ENCODE results near the gene LINGO1.

Gene LINGO1

DNA sequence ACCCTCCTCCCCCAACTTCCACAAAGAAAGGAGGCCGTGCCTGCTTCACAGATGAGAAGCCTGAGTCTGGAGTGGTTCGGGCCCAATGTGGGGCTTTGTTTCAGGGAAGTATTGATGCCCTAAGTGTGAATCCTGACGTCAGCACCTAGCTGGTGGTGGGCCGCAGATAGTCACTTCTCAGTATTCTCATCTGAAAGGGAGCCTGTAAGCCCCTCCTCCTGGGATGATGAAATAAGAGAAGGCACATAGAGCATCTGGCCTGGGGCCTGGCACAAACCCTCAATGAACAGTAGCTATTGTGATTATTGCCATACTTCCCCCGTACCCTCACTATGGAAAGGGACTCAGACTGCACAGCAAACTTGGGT is 24.8 kb downstream of the LINGO1 start:
- TF ChIP-seq, protein P1, sequence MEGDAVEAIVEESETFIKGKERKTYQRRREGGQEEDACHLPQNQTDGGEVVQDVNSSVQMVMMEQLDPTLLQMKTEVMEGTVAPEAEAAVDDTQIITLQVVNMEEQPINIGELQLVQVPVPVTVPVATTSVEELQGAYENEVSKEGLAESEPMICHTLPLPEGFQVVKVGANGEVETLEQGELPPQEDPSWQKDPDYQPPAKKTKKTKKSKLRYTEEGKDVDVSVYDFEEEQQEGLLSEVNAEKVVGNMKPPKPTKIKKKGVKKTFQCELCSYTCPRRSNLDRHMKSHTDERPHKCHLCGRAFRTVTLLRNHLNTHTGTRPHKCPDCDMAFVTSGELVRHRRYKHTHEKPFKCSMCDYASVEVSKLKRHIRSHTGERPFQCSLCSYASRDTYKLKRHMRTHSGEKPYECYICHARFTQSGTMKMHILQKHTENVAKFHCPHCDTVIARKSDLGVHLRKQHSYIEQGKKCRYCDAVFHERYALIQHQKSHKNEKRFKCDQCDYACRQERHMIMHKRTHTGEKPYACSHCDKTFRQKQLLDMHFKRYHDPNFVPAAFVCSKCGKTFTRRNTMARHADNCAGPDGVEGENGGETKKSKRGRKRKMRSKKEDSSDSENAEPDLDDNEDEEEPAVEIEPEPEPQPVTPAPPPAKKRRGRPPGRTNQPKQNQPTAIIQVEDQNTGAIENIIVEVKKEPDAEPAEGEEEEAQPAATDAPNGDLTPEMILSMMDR (IDR thresholded peaks at IDR 0.05; ENCODE audit: low read depth, low read length) = no peak
- no peaks in the 10 kb centered on the region for H3K36me3 ChIP-seq
- no peaks in the 10 kb centered on the region for H3K27me3 ChIP-seq
- peaks cover 51% of the 10 kb centered on the region for H3K4me1 ChIP-seq
- no peaks in the 10 kb centered on the region for H3K9me3 ChIP-seq
- no peak overlapping the region for H3K4me3 ChIP-seq (ENCODE audit: low read depth, low read length)
- DNase-seq = peak; percentile 68

DNA sequence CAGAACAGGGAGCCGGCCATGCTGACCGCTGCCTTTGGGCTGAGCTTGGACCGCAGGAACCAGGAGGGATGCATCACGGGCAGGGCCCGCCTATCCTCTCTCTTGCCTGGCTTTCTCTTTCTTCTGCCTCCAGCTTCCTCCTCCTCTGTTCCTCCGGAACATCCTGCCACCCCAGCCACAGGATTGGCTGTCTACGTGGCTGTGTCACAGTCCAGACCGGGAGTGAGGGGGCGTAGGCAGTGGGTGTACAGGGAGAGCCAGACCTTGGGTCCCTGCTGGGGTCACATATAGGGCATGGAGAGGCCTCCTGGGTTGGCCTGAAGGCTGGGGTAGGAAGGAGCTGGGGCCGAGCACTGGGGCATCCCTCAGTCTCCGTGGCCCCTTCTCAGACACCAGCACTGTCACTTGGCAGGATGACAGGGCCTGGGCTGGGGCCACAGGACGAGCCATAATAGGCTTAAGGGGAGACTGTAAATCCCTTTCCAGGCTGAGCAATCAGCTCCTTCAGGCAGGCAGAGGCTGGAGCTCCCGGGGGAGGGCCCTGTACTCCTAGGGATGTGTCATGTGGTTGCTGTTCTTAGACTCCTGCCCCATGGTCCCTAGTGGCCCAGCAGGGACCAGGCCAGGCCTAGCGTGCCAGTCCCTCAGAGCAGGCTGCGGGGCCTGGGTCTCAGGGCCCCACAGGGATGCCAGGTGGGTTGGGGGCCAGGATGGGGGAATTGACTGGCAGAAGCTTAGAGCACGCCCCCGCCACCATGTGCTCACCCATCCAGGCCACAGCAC is 25.4 kb downstream of the LINGO1 start:
- TF ChIP-seq, protein P1 (IDR thresholded peaks at IDR 0.05; ENCODE audit: low read depth, low read length) = 0 out of 2 replicates have a peak, but pooled peaks have one; percentile 4
- H3K4me1 ChIP-seq = peaks cover 51% of the 10 kb centered on the region

DNA sequence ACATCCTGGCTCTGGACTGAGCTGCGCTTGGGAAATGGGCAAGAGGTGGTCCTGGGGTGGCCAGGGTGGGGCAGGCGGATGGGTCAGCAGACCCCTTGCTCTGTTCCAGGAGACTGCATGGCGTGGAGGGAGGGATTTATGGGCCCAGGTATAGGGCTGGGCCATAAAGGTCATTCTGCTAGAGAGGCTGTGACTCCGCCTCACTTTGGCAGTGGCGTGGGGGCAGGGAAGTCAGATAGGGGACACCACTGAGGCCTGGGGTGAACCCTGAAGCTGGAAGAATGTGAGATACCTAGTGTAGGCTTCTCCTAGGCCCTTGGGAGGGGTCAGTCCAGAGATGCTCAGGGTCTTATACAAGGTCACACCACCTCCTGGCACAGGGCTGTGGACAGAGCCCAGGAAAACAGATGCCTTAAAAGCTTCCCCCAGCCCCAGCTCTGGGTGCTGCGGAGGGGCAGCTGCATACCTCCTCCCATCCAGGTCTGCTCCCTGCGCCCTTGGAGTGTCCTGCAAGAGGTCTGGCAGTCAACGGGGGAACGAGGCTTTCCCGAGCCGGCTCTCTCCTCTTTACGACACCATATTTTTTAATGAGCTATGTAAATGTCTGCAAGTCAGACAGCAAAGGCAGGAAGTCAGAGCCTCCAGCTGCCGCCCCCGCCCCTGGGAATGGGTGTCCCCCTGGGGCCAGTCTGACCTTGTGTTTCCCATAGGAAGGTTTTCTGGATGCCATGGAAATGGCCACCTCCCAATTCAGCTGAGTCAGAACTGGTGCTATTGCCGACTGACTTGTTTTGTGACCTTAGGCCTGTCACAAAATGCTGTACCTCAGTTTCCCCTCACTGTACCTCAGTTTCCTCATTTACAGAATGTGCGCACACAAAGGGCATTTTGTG is 26.3 kb downstream of the LINGO1 start:
- DNase-seq = peak; percentile 70
- no peaks in the 10 kb centered on the region for H3K36me3 ChIP-seq
- peaks cover 51% of the 10 kb centered on the region for H3K4me1 ChIP-seq
- TF ChIP-seq, protein P1 (IDR thresholded peaks at IDR 0.05; ENCODE audit: low read depth, low read length) = no peak
- H3K27me3 ChIP-seq = no peaks in the 10 kb centered on the region
- no peaks in the 10 kb centered on the region for H3K9me3 ChIP-seq
- H3K4me3 ChIP-seq (ENCODE audit: low read depth, low read length) = peak overlapping the region; percentile 15

More for the DNA sequence above, 25.4 kb downstream of the LINGO1 start:
- H3K27me3 ChIP-seq = no peaks in the 10 kb centered on the region
- H3K36me3 ChIP-seq = no peaks in the 10 kb centered on the region
- H3K4me3 ChIP-seq (ENCODE audit: low read depth, low read length) = peak overlapping the region; percentile 15
- peak; percentile 93 for DNase-seq
- no peaks in the 10 kb centered on the region for H3K9me3 ChIP-seq

DNA sequence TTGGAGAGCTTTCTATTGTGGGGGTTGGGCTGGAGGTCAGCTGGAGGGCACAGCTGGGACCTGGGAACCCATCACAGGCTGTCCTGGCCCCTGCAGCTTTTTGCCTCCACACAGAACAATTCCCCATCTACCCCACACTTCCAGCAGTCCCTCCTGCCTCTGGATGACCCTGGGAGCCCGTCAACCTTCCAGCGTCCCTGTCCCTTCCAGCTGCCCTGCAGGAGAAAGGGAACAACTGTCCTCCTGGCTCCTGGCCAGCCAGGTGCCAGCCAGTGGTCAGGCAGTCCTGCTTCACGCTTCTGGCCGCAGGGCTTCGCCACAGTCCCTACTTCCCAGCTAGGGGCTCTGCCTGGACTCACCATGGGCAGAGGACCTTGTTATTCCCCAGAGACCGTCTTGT is 27.2 kb downstream of the LINGO1 start:
- H3K9me3 ChIP-seq = no peaks in the 10 kb centered on the region
- H3K36me3 ChIP-seq = no peaks in the 10 kb centered on the region
- H3K4me3 ChIP-seq (ENCODE audit: low read depth, low read length) = no peak overlapping the region
- H3K27me3 ChIP-seq = no peaks in the 10 kb centered on the region
- DNase-seq = no peak
- peaks cover 51% of the 10 kb centered on the region for H3K4me1 ChIP-seq
- TF ChIP-seq, protein P1 (IDR thresholded peaks at IDR 0.05; ENCODE audit: low read depth, low read length) = no peak

DNA sequence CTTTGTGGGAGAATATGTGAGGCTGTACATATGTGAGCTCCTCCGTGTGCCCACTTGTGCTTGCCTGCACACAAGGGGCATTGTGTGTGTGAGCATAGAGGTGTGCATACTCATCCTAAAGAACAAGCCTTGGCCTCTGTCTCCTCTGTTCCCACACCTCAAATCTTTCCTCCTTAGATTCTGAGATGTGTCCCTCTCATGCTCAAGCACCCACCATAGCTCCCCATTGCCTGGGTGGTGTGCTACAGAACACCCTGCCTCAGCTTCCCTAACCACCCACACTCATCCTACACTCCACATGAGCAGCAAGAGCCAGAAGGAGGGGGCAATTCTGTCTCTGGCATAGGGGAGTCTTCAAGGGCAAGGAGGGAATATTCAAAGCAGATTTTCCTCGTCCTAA is 27.7 kb downstream of the LINGO1 start:
- no peaks in the 10 kb centered on the region for H3K9me3 ChIP-seq
- peaks cover 56% of the 10 kb centered on the region for H3K4me1 ChIP-seq

More for the DNA sequence above, 27.7 kb downstream of the LINGO1 start:
- Histone ChIP-seq H3K27me3 (no peaks in the 10 kb centered on the region), H3K4me3 (ENCODE audit: low read depth, low read length) (peak overlapping the region; percentile 54), H3K36me3 (no peaks in the 10 kb centered on the region)
- TF ChIP-seq, protein P1 (IDR thresholded peaks at IDR 0.05; ENCODE audit: low read depth, low read length) = no peak
- DNase-seq = no peak

Data from BE2C (cell line).